Hepatocyte (in vitro differentiated cells): Measurements from ENCODE around the gene BARX2. TPM values are rescaled to one million over a fixed set of nuclear protein-coding genes. Genes with fewer than 3 reads are reported as not detected.

Source experiments
- DNase-seq: peaks from one replicate; pipeline ENCODE4 v3.0.0-alpha.2; 2016; ENCODE audit warnings: low spot score
- H2AFZ ChIP-seq: fragments of 200-600 bp; sonication (generic); 2 replicates; pipeline ENCODE4 v1.6.0; 2016; ENCODE audit warnings: antibody characterized with exemption, mild to moderate bottlenecking
- H3K27ac ChIP-seq: fragments of 200-600 bp; sonication (generic); 2 replicates; pipeline ENCODE4 v1.5.1; 2016; ENCODE audit warnings: mild to moderate bottlenecking
- H3K27me3 ChIP-seq: fragments of 200-600 bp; sonication (generic); 2 replicates; pipeline ENCODE4 v1.6.1; 2016
- H3K36me3 ChIP-seq: fragments of 200-600 bp; sonication (generic); replicated peaks from 2 replicates; pipeline ENCODE4 v1.5.1; 2016; ENCODE audit warnings: low read depth; ENCODE audit not compliant: insufficient read depth
- H3K4me1 ChIP-seq: fragments of 200-600 bp; sonication (generic); 2 replicates; pipeline ENCODE4 v1.5.1; 2016; ENCODE audit warnings: mild to moderate bottlenecking, moderate library complexity; ENCODE audit not compliant: insufficient read depth
- H3K4me2 ChIP-seq: fragments of 200-600 bp; sonication (generic); 2 replicates; pipeline ENCODE4 v1.6.0; 2016
- H3K4me3 ChIP-seq: fragments of 200-600 bp; sonication (generic); 2 replicates; pipeline ENCODE4 v1.5.1; 2016; ENCODE audit warnings: mild to moderate bottlenecking
- H3K79me2 ChIP-seq: fragments of 200-600 bp; sonication (generic); 2 replicates; pipeline ENCODE4 v1.6.0; 2017; ENCODE audit warnings: mild to moderate bottlenecking
- H3K9me2 ChIP-seq: fragments of 200-600 bp; sonication (generic); replicated peaks from 2 replicates; pipeline ENCODE4 v1.6.0; 2017; ENCODE audit warnings: mild to moderate bottlenecking; ENCODE audit not compliant: insufficient read depth
- H3K9me3 ChIP-seq: fragments of 200-600 bp; sonication (generic); 2 replicates; pipeline ENCODE4 v1.5.1; 2016; ENCODE audit warnings: low read depth, mild to moderate bottlenecking
- H4K20me1 ChIP-seq: fragments of 200-600 bp; sonication (generic); 2 replicates; pipeline ENCODE4 v1.6.0; 2016; ENCODE audit warnings: mild to moderate bottlenecking; ENCODE audit not compliant: insufficient read depth, poor library complexity, severe bottlenecking
- CTCF ChIP-seq: fragments of 200-600 bp; sonication (generic); IDR thresholded peaks from 2 replicates; pipeline ENCODE4 v1.5.1; 2016; ENCODE audit warnings: antibody characterized with exemption, mild to moderate bottlenecking; ENCODE audit not compliant: poor library complexity
- EZH2 ChIP-seq: fragments of 200-600 bp; sonication (generic); IDR thresholded peaks from 2 replicates; pipeline ENCODE4 v1.6.1; 2016; ENCODE audit warnings: antibody characterized with exemption, mild to moderate bottlenecking, borderline replicate concordance
- EZH2phosphoT487 ChIP-seq: fragments of 200-600 bp; sonication (generic); IDR thresholded peaks from one replicate; pipeline ENCODE4 v1.6.1; 2018; ENCODE audit warnings: antibody characterized with exemption, mild to moderate bottlenecking, low read depth, moderate library complexity; ENCODE audit not compliant: unreplicated experiment, severe bottlenecking
- WGBS: methylation state at CpG from one replicate; pipeline ENCODE4 v1.1.6; 2016; ENCODE audit warnings: low lambda C conversion rate; ENCODE audit errors: missing lambda C conversion rate; 5-methylcytosine and 5-hydroxymethylcytosine counted together
- polyA plus RNA-seq: library from polyadenylated mRNA; unstranded; fragments of >200 nt; fragmentation: Nextera tagmentation; extraction: Ambion mirVana; gene quantifications from 2 replicates; pipeline ENCODE4 v1.2.1, GENCODE V29; 2016
- total RNA-seq: library from RNA; depleted of rRNA; stranded (reverse); fragments of >200 nt; gene quantifications from 2 replicates; pipeline ENCODE4 v1.2.3, GENCODE V29; 2014

The BARX2 gene
- total and polyA plus RNA-seq, 2 experiments from 2014 or later, result 0.10 to 0.77 TPM

- H3K4me3 ChIP-seq, result no peak overlapping the region
- H2AFZ ChIP-seq, result no peak overlapping the region
- H3K27me3 ChIP-seq, result no peaks in the 10 kb centered on the region
- no peak overlapping the region for H3K27ac ChIP-seq
- TF ChIP-seq EZH2phosphoT487 (peak; percentile 48), EZH2 (no peak)
- no peak overlapping the region for H3K4me2 ChIP-seq
- H3K9me3 ChIP-seq, result no peaks in the 10 kb centered on the region
- 40% methylated on average over 2 of the region's 2 CpGs for WGBS
- H3K79me2 ChIP-seq, result no peaks in the 10 kb centered on the region
- no peaks in the 10 kb centered on the region for H3K9me2 ChIP-seq
- H3K36me3 ChIP-seq, result no peaks in the 10 kb centered on the region
- no peaks in the 10 kb centered on the region for H4K20me1 ChIP-seq
- H3K4me1 ChIP-seq, result peaks cover 34% of the 10 kb centered on the region
- peak; percentile 49 for DNase-seq
Measured at GRCh38 chr11:129460714-129461113, 85.1 kb downstream of the BARX2 start.

GRCh38 chr11:129484068-129484467, 108.4 kb downstream of the BARX2 start:
- H3K27ac ChIP-seq, result no peak overlapping the region
- H3K4me2 ChIP-seq, result no peak overlapping the region
- no peak overlapping the region for H3K4me3 ChIP-seq
- no peak for TF ChIP-seq CTCF
- no peak for TF ChIP-seq EZH2
- H3K9me2 ChIP-seq, result no peaks in the 10 kb centered on the region
- no peaks in the 10 kb centered on the region for H4K20me1 ChIP-seq
- H3K9me3 ChIP-seq, result no peaks in the 10 kb centered on the region
- no peaks in the 10 kb centered on the region for H3K79me2 ChIP-seq
- no peak for DNase-seq
- no peaks in the 10 kb centered on the region for H3K27me3 ChIP-seq
- no peak overlapping the region for H2AFZ ChIP-seq
- H3K4me1 ChIP-seq, result no peaks in the 10 kb centered on the region
- H3K36me3 ChIP-seq, result no peaks in the 10 kb centered on the region
- WGBS, result 83% methylated on average over 1 of the region's 1 CpG

DNA sequence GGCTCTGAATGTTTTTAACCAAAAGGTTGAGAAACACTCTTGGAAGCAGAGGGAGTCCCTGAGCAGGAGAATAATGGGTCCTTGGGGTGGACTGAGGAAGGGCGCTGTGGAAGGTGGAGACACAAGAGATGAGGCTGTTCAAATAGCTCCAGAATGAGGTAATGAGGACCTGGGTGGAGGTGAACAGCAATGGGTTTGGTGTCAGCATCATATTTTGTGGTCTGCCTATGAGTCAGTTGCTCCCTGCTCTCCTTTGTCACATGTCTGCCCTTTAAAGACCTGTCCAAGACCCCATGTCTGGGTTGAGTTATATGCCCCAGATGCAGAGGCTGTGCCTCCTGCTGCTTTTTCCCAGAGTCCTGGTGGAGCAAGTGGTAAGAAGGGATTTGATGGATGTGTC, 113.6 kb downstream of the BARX2 start:
- H3K9me3 ChIP-seq, result no peaks in the 10 kb centered on the region
- DNase-seq, result no peak
- H3K4me2 ChIP-seq, result no peak overlapping the region
- H3K4me3 ChIP-seq, result no peak overlapping the region
- no peaks in the 10 kb centered on the region for H3K27me3 ChIP-seq
- no peaks in the 10 kb centered on the region for H4K20me1 ChIP-seq
- no peak overlapping the region for H3K27ac ChIP-seq
- H3K36me3 ChIP-seq, result no peaks in the 10 kb centered on the region
- no peaks in the 10 kb centered on the region for H3K4me1 ChIP-seq
- no peaks in the 10 kb centered on the region for H3K9me2 ChIP-seq
- H3K79me2 ChIP-seq, result no peaks in the 10 kb centered on the region
- TF ChIP-seq EZH2 (no peak), EZH2phosphoT487 (no peak), CTCF (no peak)
- H2AFZ ChIP-seq, result no peak overlapping the region
- WGBS, result 87% methylated on average over 1 of the region's 1 CpG

DNA sequence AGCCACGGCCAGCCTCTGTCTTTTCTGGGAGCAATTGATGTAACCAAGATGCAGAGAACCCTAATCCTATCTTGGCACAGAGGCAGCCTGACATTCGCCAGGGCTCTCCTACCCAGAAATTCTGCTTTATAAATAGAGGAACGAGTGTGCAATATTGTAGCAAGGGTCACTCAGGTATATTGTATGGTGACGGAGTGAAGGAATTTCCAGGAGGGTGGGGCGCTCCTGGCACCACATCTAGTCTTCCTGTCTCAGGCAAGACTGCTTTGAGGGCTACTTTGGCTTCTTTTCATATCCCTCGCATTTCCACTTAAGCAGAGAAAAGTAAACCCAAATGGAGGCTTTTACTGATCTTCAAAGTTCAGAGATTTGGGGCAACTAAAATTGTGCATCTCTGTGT, 114.4 kb downstream of the BARX2 start:
- no peak for DNase-seq
- Histone ChIP-seq H2AFZ (no peak overlapping the region), H3K27ac (no peak overlapping the region), H3K4me3 (no peak overlapping the region), H3K36me3 (no peaks in the 10 kb centered on the region), H3K4me2 (no peak overlapping the region), H3K9me3 (no peaks in the 10 kb centered on the region), H3K4me1 (no peaks in the 10 kb centered on the region), H3K27me3 (no peaks in the 10 kb centered on the region), H4K20me1 (no peaks in the 10 kb centered on the region), H3K79me2 (no peaks in the 10 kb centered on the region), H3K9me2 (no peaks in the 10 kb centered on the region)
- TF ChIP-seq CTCF (no peak), EZH2phosphoT487 (no peak), EZH2 (no peak)
- WGBS, result 80% methylated on average over 6 of the region's 6 CpGs
